ENCODE results near the gene GAS7.

GAS7 gene

DNA sequence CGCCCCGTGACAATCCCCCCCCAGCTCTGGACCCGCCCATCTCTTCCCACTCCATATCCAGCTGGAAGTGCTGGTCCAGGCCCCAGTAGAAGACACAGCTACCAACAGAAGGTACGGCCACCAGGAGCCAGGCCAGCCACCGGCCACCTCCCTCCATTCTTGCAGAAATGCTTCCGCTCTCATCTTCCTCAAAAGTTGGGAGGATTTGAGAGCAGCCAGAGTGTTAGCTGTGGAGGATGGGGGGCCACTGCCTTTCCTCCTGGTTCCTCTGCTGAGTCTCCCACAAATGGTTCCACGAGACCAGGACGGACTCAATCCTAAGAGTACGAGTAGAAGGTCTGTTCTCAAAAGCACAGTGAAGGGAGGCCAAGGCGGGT, 78.3 kb downstream of the GAS7 start:
- Histone ChIP-seq H3K27ac (ENCODE audit: low read length) (peak overlapping the region; percentile 31), H3K36me3 (ENCODE audit: control insufficient read depth in 2 of 2, insufficient read depth in 2 of 2, low read length in 2 of 2) (no peaks in the 10 kb centered on the region), H3K9me3 (ENCODE audit: control insufficient read depth in 2 of 2, low read length in 2 of 2) (no peaks in the 10 kb centered on the region), H3K4me3 (ENCODE audit: low read length in 2 of 2) (no peak overlapping the region), H3K27me3 (ENCODE audit: control insufficient read depth in 1 of 2, insufficient read depth in 2 of 2, low read length in 2 of 2) (no peaks in the 10 kb centered on the region), H3K9ac (ENCODE audit: low read length in 2 of 2) (no peak overlapping the region), H3K4me1 (ENCODE audit: control insufficient read depth, insufficient read depth, low read length) (peaks cover 52% of the 10 kb centered on the region)

DNA sequence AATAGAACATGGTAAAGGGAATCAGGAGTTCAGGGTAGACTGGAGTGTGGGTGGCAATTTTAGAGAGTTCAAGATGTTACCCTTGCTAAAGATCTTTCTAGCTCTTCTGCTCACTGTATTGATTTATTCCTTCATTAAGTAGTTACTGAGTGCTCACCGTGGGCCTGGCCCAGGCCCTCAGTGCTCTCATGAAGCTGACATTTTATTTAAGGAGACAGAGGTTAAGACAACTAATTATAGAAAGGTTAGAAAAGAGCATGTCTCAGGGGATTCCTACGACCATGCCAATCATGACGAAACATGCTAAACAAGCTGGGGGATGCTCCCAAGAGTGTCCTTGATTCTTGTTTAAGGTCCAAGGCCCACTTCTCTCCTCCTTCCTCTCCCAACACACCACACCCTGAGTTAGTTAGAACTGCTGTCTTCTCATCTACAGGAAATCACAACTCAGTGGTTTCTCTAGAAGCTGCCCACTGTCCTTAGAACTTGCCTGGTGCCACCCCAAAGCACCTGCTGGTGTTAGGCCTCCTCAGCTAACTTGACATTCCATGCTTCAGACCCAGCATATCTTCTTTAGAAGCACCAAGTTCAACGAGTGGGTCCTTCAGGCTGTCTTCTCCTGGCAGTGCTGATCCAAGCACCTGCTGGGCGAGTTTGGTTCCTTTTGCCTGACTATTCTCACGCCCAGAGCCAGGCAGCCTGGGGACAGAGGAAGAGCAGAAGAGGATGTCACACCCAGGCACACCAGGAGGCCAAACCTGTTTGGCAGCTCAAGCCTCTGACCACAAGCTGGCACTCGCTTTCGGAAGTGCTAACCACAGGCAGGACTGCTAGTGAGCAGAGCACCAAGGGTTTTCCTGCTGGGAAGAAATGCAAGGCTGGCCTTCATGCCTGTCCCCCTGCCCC, 79.0 kb downstream of the GAS7 start:
- peak overlapping the region; percentile 31 for H3K27ac ChIP-seq (ENCODE audit: low read length)
- no peak overlapping the region for H3K4me3 ChIP-seq (ENCODE audit: low read length in 2 of 2)
- no peaks in the 10 kb centered on the region for H3K9me3 ChIP-seq (ENCODE audit: control insufficient read depth in 2 of 2, low read length in 2 of 2)
- no peaks in the 10 kb centered on the region for H3K36me3 ChIP-seq (ENCODE audit: control insufficient read depth in 2 of 2, insufficient read depth in 2 of 2, low read length in 2 of 2)
- no peak overlapping the region for H3K9ac ChIP-seq (ENCODE audit: low read length in 2 of 2)
- peaks cover 57% of the 10 kb centered on the region for H3K4me1 ChIP-seq (ENCODE audit: control insufficient read depth, insufficient read depth, low read length)
- no peaks in the 10 kb centered on the region for H3K27me3 ChIP-seq (ENCODE audit: control insufficient read depth in 1 of 2, insufficient read depth in 2 of 2, low read length in 2 of 2)

DNA sequence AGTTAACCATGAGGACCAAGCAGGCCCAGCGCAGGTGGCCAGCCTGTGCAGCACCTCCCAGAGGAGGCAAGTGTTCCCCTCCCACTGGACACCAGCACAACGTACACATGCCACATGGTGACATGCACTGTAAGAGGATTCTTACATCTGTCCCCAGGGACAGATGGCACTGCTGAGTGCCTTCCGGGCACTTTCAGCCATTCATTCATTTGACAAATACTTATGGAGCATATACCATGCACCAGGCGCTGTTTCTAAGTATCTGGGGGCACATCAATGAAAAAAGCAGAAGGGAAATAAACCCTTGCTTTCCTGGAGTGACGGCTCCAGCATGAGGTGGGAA, 79.6 kb downstream of the GAS7 start:
- H3K9ac ChIP-seq (ENCODE audit: low read length in 2 of 2), result no peak overlapping the region
- H3K27me3 ChIP-seq (ENCODE audit: control insufficient read depth in 1 of 2, insufficient read depth in 2 of 2, low read length in 2 of 2), result no peaks in the 10 kb centered on the region
- no peak overlapping the region for H3K27ac ChIP-seq (ENCODE audit: low read length)
- peaks cover 61% of the 10 kb centered on the region for H3K4me1 ChIP-seq (ENCODE audit: control insufficient read depth, insufficient read depth, low read length)
- no peaks in the 10 kb centered on the region for H3K36me3 ChIP-seq (ENCODE audit: control insufficient read depth in 2 of 2, insufficient read depth in 2 of 2, low read length in 2 of 2)
- no peak overlapping the region for H3K4me3 ChIP-seq (ENCODE audit: low read length in 2 of 2)
- H3K9me3 ChIP-seq (ENCODE audit: control insufficient read depth in 2 of 2, low read length in 2 of 2), result no peaks in the 10 kb centered on the region

DNA sequence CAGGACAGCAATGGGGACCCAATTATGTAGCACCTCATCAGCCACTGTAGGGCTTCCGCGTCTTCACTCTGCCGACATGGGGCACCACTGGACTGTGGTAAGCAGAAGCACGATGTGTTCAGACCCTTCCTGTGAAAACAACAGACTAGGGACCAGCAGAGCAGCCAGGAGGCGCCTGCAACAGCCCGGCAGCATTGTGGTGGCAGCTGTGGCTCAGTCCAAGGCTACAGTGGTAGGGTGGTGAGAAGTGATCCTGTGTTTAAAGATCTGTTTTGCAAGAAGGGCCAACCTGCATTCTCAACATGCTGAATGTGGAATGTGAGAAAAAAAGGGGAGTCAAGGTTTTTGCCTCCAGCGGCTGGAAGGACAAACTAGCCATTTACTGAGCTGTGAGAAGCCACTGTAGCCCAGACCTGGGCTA, 80.8 kb downstream of the GAS7 start:
- H3K27ac ChIP-seq (ENCODE audit: low read length), result peak overlapping the region; percentile 18

DNA sequence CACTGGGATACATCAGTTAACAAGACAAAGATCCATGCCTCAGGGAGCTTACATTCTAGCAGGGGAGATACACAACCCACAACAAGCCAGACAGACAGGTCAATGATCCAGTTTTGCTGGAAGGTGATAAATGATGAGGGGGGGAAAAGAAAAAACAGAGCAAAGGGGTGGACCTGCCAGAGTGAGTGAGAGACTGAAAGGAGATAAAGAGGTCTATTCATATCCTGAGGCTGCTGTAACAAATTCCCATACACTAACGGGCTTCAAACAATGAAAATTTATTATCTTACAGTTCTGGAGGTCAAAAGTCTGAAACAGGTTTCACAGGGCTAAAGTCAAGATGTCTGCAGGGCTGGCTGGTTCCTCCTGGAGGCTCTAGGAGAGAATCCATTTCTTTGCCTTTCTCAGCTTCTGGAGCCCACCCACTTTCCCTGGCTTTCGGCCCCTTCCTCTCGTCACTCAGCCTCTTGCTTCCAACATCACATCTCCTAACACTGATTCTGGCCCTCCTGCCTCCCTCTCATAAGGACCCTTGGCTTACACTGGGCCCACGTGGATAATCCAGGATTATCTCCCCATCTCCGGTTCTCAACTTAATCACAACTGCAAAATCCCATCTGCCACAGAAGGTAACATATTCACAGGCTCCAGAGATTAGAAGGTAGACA, 81.5 kb downstream of the GAS7 start:
- peaks cover 56% of the 10 kb centered on the region for H3K4me1 ChIP-seq (ENCODE audit: control insufficient read depth, insufficient read depth, low read length)
- peak overlapping the region; percentile 31 for H3K27ac ChIP-seq (ENCODE audit: low read length)

More for the DNA sequence above, 80.8 kb downstream of the GAS7 start:
- no peaks in the 10 kb centered on the region for H3K27me3 ChIP-seq (ENCODE audit: control insufficient read depth in 1 of 2, insufficient read depth in 2 of 2, low read length in 2 of 2)
- no peaks in the 10 kb centered on the region for H3K36me3 ChIP-seq (ENCODE audit: control insufficient read depth in 2 of 2, insufficient read depth in 2 of 2, low read length in 2 of 2)
- H3K4me1 ChIP-seq (ENCODE audit: control insufficient read depth, insufficient read depth, low read length), result peaks cover 62% of the 10 kb centered on the region
- no peaks in the 10 kb centered on the region for H3K9me3 ChIP-seq (ENCODE audit: control insufficient read depth in 2 of 2, low read length in 2 of 2)
- no peak overlapping the region for H3K9ac ChIP-seq (ENCODE audit: low read length in 2 of 2)
- no peak overlapping the region for H3K4me3 ChIP-seq (ENCODE audit: low read length in 2 of 2)

DNA sequence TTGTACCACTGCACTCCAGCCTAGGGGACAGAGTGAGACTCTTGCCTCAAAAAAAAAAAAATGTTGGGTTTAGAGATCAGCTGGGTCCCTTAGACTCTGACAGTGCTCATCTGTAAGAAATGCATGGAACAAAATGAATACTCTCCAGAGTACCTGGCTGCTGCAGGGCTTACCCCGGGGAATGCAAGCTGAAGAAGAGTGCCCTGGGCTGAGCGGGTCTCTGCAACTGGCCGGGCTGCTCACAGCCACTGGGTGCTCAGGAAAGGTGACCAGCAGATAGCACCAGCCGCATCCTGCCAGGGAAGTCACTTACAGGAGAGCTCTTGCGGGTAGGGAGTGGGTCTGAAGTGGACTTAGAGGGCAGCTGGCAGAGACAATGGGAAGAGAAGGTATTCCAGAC, 82.1 kb downstream of the GAS7 start:
- Histone ChIP-seq H3K27ac (ENCODE audit: low read length) (peak overlapping the region; percentile 31), H3K27me3 (ENCODE audit: control insufficient read depth in 1 of 2, insufficient read depth in 2 of 2, low read length in 2 of 2) (no peaks in the 10 kb centered on the region), H3K9ac (ENCODE audit: low read length in 2 of 2) (no peak overlapping the region), H3K4me3 (ENCODE audit: low read length in 2 of 2) (no peak overlapping the region), H3K4me1 (ENCODE audit: control insufficient read depth, insufficient read depth, low read length) (peaks cover 54% of the 10 kb centered on the region), H3K36me3 (ENCODE audit: control insufficient read depth in 2 of 2, insufficient read depth in 2 of 2, low read length in 2 of 2) (no peaks in the 10 kb centered on the region), H3K9me3 (ENCODE audit: control insufficient read depth in 2 of 2, low read length in 2 of 2) (no peaks in the 10 kb centered on the region)

More for the DNA sequence above, 81.5 kb downstream of the GAS7 start:
- Histone ChIP-seq H3K27me3 (ENCODE audit: control insufficient read depth in 1 of 2, insufficient read depth in 2 of 2, low read length in 2 of 2) (no peaks in the 10 kb centered on the region), H3K36me3 (ENCODE audit: control insufficient read depth in 2 of 2, insufficient read depth in 2 of 2, low read length in 2 of 2) (no peaks in the 10 kb centered on the region), H3K9me3 (ENCODE audit: control insufficient read depth in 2 of 2, low read length in 2 of 2) (no peaks in the 10 kb centered on the region), H3K4me3 (ENCODE audit: low read length in 2 of 2) (no peak overlapping the region), H3K9ac (ENCODE audit: low read length in 2 of 2) (no peak overlapping the region)

DNA sequence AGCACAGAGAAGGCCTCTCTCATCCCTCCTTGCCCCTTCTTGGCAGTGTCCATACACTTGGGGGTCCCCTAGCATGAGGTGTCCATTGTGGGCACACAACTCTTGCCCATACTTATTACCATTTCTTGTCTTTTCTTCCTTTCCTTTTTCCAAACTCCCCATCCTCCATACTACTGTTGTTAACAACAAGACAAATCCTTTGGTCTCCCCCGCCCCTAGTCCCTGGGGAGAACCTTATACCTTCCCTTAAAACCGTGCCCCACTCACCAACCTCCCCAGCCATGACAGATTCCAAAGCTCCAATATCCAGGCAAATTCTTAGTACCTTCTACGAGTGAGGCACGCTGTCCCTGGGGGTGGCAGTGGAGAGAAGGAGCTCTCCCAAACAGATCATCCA, 82.9 kb downstream of the GAS7 start:
- peak overlapping the region in 1 of 2 donors; percentile 68 for H3K4me3 ChIP-seq (ENCODE audit: low read length in 2 of 2)
- H3K9me3 ChIP-seq (ENCODE audit: control insufficient read depth in 2 of 2, low read length in 2 of 2), result no peaks in the 10 kb centered on the region
- H3K36me3 ChIP-seq (ENCODE audit: control insufficient read depth in 2 of 2, insufficient read depth in 2 of 2, low read length in 2 of 2), result no peaks in the 10 kb centered on the region
- peaks cover 50% of the 10 kb centered on the region for H3K4me1 ChIP-seq (ENCODE audit: control insufficient read depth, insufficient read depth, low read length)
- H3K27ac ChIP-seq (ENCODE audit: low read length), result peak overlapping the region; percentile 97
- H3K9ac ChIP-seq (ENCODE audit: low read length in 2 of 2), result peak overlapping the region in 1 of 2 donors; percentile 66
- H3K27me3 ChIP-seq (ENCODE audit: control insufficient read depth in 1 of 2, insufficient read depth in 2 of 2, low read length in 2 of 2), result no peaks in the 10 kb centered on the region

DNA sequence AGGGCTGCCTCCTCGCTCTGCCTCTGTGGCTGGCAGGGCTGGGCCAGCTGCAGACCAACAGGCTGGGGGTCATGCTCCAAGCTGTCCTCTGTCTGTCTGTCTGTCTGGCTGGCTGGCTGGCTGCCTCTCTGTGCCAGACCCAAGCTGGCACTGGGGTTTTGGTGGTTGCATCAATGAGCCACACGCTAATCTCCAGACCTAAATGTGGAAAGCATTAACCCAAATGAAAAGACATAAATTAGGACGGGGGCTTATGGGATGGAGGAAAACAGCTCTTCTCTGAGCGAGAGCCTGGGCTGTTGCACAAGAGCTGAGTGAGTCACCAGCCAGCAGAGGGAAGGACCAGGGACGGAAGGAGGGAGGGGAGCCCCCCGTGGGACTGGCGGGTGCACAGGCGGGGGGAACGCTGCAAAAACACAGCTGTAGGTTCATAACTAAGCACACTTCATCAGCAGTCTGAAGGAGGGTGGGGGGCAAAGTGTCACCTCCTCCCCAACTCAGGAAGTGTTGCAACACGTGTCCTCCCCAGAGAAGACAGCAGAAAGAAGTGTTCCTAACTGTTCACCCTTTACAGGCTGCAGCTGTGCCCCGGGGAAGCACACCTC, 83.4 kb downstream of the GAS7 start:
- H3K36me3 ChIP-seq (ENCODE audit: control insufficient read depth in 2 of 2, insufficient read depth in 2 of 2, low read length in 2 of 2), result no peaks in the 10 kb centered on the region
- H3K9me3 ChIP-seq (ENCODE audit: control insufficient read depth in 2 of 2, low read length in 2 of 2), result no peaks in the 10 kb centered on the region
- H3K9ac ChIP-seq (ENCODE audit: low read length in 2 of 2), result peak overlapping the region; percentile 28 to 66
- peak overlapping the region; percentile 42 to 68 for H3K4me3 ChIP-seq (ENCODE audit: low read length in 2 of 2)
- peak overlapping the region; percentile 97 for H3K27ac ChIP-seq (ENCODE audit: low read length)
- H3K27me3 ChIP-seq (ENCODE audit: control insufficient read depth in 1 of 2, insufficient read depth in 2 of 2, low read length in 2 of 2), result no peaks in the 10 kb centered on the region
- H3K4me1 ChIP-seq (ENCODE audit: control insufficient read depth, insufficient read depth, low read length), result peaks cover 45% of the 10 kb centered on the region

DNA sequence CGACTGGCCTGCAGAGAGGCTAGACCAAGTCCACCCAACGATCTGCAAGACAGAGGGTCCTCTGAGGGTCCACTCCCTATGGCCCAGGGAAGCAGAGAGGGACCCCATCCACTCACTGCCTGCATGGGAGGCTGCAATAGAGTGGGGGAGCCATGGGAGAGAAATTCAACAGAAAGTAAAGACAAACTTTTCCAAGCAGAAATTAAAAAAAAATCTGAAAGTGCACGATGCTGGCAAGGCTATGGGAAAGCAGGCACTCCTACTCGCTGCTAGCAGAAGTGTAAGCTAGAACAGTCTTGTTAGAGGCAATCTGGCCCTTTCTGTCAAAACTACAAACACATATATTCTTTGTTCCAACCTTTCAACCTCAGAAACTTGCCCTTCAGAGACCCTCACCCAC, 85.4 kb downstream of the GAS7 start:
- Histone ChIP-seq H3K4me3 (ENCODE audit: low read length in 2 of 2) (no peak overlapping the region), H3K27me3 (ENCODE audit: control insufficient read depth in 1 of 2, insufficient read depth in 2 of 2, low read length in 2 of 2) (no peaks in the 10 kb centered on the region), H3K27ac (ENCODE audit: low read length) (peak overlapping the region; percentile 6), H3K9ac (ENCODE audit: low read length in 2 of 2) (no peak overlapping the region), H3K9me3 (ENCODE audit: control insufficient read depth in 2 of 2, low read length in 2 of 2) (no peaks in the 10 kb centered on the region), H3K36me3 (ENCODE audit: control insufficient read depth in 2 of 2, insufficient read depth in 2 of 2, low read length in 2 of 2) (no peaks in the 10 kb centered on the region), H3K4me1 (ENCODE audit: control insufficient read depth, insufficient read depth, low read length) (peaks cover 33% of the 10 kb centered on the region)

DNA sequence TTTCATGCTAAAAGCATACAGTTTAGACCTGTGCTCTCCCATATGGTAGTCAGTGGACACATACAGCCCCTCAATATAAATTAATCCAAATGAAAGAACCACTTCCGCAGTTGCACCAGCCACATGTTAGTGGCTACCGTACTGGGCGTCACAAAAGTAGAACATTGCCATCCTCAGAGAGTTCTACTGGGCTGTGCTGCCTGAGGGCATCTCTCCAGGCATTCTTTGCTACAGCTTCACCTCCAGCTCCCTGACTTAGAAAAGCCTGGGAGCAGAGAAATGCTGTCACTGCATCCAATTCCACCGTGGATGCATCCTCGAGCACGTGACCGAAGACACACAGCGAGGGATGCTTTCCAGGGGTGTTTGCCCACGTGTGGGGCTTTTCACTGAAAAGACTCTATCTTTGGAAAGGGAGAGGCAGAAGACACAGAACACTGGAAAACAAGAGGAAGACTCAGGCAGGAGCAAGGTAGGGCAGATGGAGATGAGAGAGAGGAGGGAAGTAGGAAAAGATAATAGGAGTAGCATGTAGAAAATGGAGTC, 86.4 kb downstream of the GAS7 start:
- no peak overlapping the region for H3K4me3 ChIP-seq (ENCODE audit: low read length in 2 of 2)
- no peak overlapping the region for H3K27ac ChIP-seq (ENCODE audit: low read length)
- H3K36me3 ChIP-seq (ENCODE audit: control insufficient read depth in 2 of 2, insufficient read depth in 2 of 2, low read length in 2 of 2), result no peaks in the 10 kb centered on the region
- peaks cover 34% of the 10 kb centered on the region for H3K4me1 ChIP-seq (ENCODE audit: control insufficient read depth, insufficient read depth, low read length)
- H3K9me3 ChIP-seq (ENCODE audit: control insufficient read depth in 2 of 2, low read length in 2 of 2), result no peaks in the 10 kb centered on the region
- H3K27me3 ChIP-seq (ENCODE audit: control insufficient read depth in 1 of 2, insufficient read depth in 2 of 2, low read length in 2 of 2), result no peaks in the 10 kb centered on the region
- no peak overlapping the region for H3K9ac ChIP-seq (ENCODE audit: low read length in 2 of 2)

Data from stomach smooth muscle (tissue), 2 donors.